Activated T-cell treated with anti-CD3 and anti-CD28 coated beads for 1 hour (primary cell): Measurements from ENCODE around the gene DNAJA1.

ENCODE experiments used
- DNase-seq: peaks from one replicate; pipeline ENCODE4 v3.0.0-alpha.2; 2020; ENCODE audit warnings: low read depth

DNAJA1 gene

GRCh38 chr9:33029231-33029786 is 4.2 kb downstream of the DNAJA1 start:
- DNase-seq: no peak

DNA sequence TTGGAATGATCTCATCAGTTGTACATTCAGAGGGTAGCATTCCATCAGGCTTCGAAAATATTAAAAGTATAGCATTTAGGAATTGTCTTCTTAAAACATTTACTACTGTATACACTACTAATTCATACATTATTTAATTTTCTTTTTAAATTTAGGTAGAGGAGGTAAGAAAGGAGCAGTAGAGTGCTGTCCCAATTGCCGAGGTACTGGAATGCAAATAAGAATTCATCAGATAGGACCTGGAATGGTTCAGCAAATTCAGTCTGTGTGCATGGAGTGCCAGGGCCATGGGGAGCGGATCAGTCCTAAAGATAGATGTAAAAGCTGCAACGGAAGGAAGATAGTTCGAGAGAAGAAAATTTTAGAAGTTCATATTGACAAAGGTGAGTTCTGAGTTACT is 5.2 kb downstream of the DNAJA1 start:
- DNase-seq: no peak

- no peak for DNase-seq
These were observed 7.2 kb downstream of the DNAJA1 start for GRCh38 chr9:33032292-33032691.

- DNase-seq: no peak
These were observed 7.8 kb downstream of the DNAJA1 start for GRCh38 chr9:33032865-33033264.

- DNase-seq: no peak
These were observed 15.8 kb downstream of the DNAJA1 start for GRCh38 chr9:33040792-33041431.

GRCh38 chr9:33041432-33042188 is 16.5 kb downstream of the DNAJA1 start:
- DNase-seq: no peak

DNA sequence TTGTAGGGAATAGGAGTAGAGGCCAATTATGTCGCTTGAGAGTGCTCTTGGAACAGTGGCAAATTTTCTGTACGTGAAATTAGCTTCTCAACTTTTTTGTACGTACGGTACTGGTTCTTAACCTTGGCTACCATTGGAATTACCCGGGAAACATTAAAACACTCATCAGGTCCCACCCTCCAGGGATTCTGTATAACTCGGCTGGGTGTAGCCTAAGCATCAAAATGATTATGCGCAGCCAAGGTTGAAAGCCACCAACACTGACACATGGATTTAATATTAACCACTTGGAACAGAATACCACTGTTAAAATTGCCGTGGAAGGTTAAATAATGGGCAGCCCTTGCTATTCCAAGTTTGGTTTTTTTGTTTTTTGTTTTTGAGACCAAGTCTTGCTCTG is 17.4 kb downstream of the DNAJA1 start:
- no peak for DNase-seq

- DNase-seq: no peak
These were observed 18.6 kb downstream of the DNAJA1 start for GRCh38 chr9:33043671-33044070.

GRCh38 chr9:33044162-33044673 is 19.1 kb downstream of the DNAJA1 start:
- peak; percentile 27 for DNase-seq

GRCh38 chr9:33044677-33045282 is 19.7 kb downstream of the DNAJA1 start:
- DNase-seq: no peak

DNA sequence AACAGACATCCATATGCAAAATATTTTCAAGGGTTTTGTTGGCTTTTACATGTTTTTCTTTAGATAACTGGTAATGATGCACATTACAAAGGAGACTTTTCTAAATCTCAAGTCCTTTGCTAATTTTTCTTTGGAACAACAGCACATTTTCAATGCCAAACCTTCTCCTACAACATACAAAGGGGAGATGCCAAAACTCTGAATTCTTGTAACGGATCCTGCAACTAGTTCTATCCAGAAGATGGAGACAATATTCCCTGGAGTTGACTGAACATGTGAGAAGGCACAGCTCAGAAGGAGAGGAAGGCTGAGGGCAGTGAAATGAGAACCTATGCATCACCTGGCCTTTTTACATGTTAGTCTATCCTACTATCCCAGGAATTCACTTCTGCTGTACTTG is 21.0 kb downstream of the DNAJA1 start:
- no peak for DNase-seq

DNA sequence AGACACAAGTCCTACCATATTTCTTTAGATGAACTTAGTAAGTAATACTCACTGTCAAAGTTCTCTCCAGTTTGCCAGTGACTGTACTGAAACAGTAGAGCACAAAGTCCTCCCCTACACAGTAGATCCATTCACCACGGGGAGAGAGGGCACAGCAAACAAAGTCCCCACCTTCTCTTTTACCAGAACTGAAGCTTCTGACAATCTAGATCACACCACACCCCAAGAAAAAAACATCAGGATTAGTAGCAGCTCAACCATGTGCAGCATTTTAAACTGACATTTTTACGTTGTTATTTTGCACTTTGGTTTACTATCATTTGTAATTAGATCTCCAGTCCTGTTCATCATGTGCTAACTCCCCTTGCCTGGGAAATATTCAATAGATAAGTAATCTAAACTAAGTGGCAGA is 23.0 kb downstream of the DNAJA1 start:
- DNase-seq: no peak

- DNase-seq: no peak
These were observed 24.7 kb downstream of the DNAJA1 start for GRCh38 chr9:33049680-33050361.

DNA sequence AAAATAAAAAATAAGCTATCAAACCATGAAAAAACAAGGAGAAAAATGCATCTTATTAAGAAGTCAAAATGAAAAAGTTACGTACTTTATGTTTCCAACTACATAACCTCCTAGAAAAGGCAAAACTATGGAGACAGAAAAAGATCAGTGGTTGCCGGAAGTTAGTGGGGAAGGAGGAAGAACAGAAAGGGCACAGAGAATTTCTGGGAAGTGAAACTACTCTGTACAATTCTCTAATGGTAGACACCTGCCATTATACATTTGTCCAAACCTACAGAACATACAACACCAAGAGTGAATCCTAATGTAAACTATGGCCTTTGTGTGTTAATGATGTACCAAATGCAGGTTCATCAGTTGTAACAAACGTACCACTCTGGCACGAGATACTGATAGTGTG is 26.1 kb downstream of the DNAJA1 start:
- no peak for DNase-seq

GRCh38 chr9:33065157-33066076 is 40.3 kb downstream of the DNAJA1 start:
- DNase-seq: no peak

GRCh38 chr9:33068991-33069390 is 43.9 kb downstream of the DNAJA1 start:
- DNase-seq: no peak

DNA sequence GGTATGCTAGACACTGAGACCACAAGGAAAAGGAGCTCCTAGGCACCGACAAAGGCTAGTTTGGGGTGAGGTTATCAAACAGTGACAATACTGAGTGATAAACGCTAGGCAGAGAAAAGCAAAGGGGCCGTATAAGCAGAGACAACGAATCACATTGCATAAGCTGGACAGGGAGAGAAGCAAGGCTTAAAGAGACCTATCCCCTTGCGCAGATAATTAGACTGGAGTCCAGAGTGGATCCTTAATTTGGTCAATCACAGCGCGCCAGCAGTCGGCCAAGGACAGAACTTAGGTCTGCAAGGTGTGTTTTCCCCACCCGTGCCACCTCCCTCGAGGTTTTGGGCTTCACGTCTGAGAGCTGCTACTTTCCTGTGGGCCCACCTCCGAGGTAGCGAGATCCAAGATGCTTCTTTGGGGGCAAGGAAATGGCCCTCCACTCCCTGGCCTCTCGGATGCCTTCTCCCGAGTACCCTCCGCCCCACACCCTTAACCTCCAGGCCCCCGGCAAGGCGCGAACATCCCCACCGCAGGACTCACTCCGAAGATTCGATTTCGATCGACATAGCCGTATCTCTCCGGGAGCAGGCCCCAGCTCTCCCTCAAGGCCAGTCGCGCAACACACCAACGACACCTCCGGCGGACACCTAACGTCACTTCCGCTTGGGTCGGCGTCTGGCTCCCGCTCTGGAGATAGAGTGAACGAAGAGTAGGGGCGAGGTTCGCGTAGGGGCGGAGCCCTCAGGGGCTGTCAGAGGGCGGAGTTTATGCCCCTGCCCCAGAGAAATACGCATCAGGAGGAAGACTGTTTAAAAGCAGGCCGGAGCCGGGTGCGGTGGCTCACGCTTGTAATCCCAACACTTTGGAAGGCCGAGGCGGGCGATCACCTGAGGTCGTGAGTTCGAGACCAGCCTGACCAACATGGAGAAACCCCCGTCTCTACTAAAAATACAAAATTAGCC is 51.3 kb downstream of the DNAJA1 start, which contains the start of gene SMU1:
Gene SMU1, minus strand, starts transcription at position 629 of the 959 bp plus-strand sequence. Its CDS starts 66 bp downstream, at position 563.
- peak; percentile 85 for DNase-seq

GRCh38 chr9:33080534-33080933 is 55.5 kb downstream of the DNAJA1 start:
- no peak for DNase-seq

GRCh38 chr9:33081128-33081851 is 56.2 kb downstream of the DNAJA1 start:
- peak; percentile 26 for DNase-seq
